8988T (cell line): Measurements from ENCODE around the gene RUNX1.

Source experiments
- DNase-seq: peaks from one replicate; pipeline ENCODE4 v3.0.0; 2011

Gene RUNX1

DNA sequence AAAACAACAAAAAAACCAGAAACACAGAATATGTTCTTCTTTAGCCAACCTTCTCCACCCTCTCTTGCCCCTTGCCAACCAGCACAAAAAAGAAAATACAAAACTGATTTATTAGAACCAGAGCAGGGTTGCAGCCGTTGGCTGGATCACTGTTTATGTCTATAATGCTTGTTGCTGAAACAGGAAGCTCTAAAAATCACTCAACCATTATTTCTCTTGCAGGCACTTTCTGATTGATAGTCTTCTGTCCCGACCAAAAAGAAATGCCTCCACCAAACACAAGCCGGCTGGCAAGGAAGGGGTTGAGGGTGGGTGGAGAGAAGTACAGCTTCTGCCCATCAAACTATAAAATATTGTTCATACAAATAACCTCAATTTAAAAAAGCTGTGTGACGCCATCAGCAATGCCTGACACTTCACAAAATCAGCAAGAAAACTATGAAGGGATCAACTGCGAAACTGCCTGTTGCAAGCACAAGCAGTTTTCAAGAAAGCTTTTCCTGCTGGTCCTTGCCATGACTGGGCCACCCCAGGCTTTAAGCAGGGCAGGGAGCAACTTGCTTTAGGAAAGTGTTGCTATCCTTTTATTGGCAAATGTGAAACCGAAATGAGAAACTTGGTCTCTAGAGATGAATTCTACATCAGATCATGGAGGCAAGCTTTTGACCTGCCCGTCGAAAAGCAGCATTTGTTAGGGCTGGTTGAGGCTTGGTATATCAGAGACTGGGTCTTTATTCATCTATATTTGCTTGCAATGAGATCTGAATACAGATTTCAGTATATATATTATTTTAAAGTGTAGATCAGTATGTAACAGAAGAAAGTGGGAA is 174.2 kb downstream of the RUNX1 start:
- DNase-seq: no peak

DNA sequence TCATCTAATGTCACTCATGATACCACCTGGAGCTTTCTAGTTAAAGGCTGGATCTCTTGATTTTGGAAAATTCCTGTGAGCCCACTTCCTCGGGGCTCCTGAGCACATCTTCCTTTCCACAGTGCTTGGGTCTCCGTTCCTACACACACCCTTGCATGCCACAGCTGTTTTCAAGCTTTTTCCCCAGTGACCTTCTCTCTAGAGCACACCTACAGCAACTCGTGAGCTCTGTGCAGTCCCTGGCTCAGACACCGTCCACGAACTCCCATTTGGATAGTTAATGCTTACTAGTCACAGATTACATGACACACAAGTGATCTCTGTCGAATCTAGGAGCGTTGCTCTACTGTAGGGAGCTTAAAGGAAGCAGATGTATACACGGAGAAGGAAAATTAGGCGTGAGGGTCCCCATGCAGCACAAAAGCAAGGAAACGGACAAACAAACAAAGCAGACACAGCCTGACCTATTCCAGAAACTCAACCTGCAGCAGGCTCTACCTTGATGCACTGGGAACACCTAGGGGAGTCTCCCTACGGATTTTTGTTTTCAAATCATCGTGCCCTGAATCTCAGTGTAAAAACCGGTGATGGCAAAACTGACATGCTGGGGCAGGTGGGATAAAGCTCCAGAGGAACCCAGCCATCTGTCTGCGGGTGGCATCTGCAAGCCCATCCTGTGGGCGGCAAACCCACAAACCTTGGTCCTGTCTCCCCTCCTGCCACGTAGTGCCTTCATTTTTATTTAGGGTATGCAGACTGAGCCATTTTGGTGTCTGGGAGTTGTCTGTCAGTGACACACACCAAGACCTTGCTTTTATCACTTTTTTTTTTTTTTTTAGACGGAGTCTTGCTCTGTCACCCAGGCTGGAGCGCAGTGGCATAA is 177.8 kb downstream of the RUNX1 start:
- no peak for DNase-seq

DNA sequence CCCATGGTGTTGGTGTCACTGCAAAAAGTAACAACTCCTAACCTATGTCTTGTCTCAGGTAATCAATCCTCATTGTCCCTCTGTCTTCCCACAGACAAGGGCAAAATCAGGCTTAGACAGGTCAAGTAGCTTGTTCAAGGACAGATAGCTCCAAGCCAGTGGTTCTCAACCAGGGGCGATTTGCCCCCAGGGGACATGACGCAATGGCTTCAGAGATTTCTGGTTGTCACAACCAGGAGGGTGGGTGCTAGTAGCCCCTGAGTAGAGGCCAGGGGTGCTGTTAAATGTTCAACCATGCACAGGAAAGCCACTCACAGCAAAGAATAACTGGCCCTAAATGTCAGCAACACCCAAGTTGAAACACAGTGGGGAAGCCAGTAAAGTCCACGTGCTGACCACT is 178.9 kb downstream of the RUNX1 start:
- no peak for DNase-seq

DNA sequence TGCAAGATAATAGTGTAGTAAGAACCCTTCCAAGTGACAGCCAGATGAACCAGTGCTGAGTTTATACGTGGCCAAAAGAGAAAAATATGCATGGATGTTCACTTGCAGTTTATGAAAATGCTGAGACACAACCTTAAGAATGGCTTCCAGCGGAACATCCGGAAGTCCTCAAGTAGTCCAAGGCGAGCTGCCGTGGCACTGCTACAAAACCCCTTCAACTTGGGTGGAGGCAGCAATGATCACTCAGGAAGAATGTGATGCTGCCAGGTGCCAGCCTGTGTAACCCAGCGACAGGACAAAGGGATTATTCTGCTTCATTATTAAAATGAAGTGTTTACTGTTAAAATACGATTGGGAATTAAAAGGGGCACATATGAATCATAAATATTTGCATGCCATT is 179.6 kb downstream of the RUNX1 start:
- no peak for DNase-seq

DNA sequence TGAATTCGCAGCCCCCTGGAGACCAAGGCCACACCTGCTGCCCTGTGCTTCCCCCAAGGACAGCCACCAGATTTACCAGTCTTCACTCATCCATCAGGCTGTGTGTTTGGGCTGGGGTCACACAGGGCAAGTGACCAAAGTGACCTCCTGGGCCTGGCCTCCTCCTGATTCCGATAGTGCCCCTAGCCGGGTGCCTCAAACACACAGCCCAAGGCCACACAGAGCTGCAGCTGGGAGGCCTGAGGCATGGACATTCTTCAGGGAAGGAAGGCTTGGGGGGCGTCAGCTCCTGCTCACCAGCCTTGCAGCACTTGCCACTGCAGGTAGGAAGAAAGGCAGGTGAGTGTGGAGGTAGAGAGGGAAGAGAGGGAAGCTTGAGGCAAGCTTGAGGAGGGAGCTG is 181.3 kb downstream of the RUNX1 start:
- no peak for DNase-seq

DNA sequence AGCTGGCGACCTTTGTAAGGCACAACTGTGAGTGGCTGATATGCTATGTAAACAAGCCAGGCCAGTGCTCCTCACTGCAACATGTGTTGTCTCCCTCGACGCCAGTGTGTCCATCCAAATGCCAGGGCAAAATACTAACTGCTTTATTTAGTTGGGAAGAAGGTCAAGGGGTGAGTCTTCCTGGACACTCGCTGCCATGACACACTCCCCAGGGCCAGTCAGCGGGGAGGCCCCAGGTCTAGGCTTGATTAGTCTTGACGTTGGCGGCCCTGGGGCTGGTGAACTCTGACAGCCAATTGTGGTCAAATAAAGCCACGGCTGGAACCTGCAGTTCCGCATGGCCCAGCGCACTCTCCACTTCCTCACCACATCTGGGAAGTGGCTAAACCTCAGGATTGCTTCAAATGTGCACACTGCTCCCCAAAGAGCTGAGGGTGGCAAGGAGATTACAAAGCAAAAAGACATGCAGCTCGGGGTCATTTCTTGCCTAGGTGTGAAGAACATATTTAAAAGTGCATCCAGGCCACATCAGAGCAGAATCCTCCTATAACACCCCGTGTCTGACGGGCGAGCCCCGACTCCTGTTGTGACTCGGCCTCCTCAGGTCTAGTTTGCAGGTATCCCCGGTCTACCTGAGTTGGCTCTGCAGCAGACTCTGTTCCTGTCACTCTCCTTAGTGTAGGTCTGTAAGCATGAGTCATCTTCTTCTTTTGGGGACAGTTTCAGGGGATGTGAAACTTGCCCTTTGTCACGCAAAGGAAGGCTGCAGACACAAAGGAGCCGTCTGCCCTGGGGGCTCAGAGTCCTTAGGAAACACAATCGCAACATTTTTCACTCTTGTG is 183.5 kb downstream of the RUNX1 start:
- no peak for DNase-seq

DNA sequence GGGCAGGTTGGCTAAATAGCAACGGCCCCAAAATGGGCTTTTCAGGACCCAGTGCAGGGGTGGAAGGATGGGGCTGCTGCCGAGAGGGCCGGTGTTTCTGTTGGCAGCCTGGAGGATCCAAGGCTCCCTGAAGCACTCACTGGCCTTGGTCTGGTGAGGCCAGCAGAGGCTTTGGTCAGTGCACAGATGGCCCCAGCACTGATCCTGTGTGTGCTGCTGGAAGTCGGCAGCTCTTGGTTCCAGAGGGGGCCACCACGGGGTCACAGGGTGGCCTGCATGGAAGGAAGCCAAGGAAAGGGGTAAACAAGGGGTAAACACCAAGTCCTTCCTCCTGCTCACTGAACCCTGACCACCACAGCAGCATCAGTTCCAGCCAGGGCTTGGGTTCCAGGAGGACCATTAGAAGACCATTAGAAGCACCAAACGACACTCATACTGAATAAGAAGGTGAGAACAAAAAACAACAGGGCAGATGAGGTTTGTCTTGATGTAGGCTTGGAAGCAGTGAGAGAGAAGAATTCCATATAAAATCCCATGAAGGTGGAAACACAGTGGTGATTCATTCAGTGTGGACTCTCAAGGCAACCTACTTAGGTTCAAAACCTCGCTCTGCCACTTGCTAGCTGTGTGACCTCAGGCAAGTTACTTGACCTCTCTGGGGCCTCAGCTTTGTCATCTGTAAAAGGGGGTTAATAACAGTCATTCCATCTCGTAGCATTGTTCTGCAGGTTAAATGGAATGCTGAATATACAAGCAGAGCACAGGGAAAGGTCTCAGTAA is 184.5 kb downstream of the RUNX1 start:
- DNase-seq: no peak

DNA sequence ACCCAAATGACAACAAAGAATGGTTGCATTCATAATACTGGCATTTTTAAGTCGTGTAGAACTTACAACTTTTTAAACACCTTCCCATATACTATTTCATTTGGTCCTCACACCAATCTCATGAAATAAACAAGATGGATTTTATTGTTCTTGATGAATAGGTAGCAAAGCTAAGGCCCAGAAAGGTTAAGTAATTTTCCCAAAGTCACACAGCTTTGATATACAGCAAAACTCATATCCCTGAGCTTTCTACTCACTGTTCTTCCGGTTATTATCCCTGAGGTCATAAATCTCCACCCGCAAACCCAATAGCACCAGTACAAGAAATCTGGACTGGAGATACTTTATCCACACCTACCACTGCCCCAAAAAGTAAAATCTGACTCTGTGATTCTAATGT is 186.2 kb downstream of the RUNX1 start:
- no peak for DNase-seq

DNA sequence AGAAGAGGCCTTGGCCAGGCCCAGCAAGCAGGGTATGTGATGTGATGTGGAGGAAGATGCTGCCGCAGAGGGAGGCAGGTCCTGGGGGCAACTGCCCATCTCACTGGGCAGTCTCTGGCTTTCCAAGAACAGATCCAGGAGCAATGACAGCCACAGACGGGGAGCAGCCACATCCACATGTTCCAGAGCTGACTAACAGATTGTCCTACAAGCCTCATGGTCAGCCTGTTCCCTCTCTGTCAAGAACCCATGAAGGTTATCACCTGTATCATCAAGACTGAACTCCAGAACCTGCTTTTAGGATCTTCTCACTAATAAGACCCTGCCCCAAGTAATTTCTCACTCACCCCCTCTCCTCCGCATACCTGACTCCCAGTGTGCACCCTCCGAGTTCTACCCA is 187.8 kb downstream of the RUNX1 start:
- DNase-seq: no peak

DNA sequence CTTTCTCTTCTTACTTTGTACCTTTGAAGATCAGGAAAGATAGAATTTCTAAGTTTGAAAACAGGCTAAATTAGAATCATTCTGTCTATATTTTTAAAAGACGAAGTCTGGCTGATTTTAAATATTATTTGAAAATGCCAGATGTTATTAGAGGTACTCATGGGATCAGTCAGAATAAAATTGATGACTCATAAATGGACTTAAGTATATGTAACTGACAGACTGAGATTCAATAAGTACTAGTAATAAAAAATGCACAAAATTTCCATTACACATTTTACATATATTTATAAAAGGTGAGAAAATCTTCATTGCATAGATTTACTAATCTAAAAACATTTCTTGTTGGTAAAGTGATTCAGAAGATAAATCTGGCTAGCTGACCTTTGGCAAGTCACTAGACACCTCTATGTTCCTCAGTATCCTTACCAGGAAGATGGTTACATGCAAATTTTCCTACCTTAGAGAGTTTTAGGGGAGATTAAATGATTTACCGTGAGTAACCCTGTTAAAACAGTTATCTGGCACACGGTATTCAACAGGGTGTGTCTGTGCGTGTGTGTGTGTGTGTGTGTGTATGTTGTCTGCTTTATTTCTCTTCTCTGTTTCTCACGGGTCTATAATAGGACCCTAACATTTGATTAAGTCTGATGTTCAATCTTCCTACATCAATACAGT is 189.0 kb downstream of the RUNX1 start:
- no peak for DNase-seq

DNA sequence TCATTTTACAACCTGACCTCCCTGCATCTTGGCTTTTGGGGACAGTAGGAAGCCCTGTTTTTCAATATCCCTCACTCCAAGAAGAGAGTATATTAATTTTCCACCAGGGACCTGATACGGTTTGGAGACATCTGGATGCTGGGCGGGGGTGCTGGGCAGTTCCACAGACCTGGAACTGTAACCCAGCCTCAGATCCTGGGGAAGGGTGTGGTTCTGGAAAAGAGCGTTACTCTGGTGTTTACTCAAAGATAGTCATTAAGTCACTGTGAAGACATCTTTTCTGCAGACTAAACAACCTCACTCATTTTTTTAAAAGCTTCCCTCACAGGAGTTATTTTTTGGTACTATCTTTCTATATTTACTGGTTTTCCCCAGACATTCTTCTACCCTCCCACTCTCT is 190.5 kb downstream of the RUNX1 start:
- no peak for DNase-seq

DNA sequence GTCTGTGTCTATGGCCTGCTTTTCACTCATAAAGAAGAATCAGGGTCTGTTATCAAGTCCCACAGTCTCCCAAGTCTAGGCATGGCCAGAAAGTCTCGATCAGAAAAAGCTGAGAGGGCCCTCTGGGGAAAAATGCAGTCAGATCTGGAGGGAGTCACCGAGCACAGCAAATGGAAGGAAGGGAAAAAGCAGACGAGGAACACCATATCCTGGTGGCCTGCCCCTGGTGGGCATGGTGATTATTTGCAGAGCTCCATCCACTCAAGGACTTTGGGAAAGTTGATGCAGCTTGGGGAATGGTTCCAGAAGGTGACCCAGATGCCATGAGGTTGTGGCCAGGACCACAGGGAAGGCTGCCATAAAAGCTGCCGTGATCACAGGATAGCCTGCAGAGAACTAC is 191.2 kb downstream of the RUNX1 start:
- no peak for DNase-seq

DNA sequence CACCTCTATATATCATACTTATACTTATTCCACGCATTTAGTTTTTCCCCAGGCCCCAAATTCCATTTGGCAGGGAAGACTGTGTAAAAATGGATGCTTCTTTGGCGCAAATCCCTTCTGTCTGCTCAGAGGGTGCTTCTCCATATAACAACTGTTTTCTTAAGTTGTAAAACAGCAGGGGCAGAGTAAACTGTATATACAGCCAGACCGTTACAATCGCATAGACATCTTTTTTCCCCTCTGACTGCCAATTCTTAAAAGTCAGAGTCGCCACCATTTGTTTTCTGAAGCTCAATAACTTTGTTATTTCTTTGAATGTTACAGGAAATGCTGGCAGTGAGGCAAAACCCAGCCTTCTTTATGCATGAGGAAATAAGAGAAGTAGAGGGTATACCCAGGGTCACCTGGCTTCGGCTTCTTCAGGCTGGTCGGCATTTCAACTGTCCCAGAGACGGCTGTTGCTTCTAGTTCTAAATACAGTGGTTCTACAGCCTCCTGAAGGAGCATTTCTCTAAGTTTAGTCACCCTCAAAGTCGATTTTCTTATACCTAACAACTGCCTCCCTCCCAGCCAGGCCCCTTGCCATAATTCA is 191.9 kb downstream of the RUNX1 start:
- DNase-seq: no peak

DNA sequence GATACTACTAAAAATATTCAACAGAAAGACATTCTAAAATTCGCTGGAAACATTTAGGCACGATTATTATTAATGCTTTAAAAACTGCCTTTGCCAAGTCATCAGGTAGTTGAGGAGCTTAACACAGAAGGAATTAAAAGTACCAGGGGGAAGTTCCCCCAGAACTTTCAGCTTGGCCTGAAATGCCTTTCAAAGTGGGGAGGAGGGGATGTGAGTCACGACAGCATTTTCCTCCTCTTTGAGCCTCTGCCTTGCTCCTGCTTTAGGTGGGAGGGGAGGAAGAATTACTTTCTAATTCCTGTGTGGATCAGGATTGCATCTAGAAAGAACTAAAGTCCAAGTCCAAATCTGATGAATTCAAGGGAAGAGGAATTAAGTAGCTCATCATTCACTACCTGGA is 196.7 kb downstream of the RUNX1 start:
- DNase-seq: no peak

DNA sequence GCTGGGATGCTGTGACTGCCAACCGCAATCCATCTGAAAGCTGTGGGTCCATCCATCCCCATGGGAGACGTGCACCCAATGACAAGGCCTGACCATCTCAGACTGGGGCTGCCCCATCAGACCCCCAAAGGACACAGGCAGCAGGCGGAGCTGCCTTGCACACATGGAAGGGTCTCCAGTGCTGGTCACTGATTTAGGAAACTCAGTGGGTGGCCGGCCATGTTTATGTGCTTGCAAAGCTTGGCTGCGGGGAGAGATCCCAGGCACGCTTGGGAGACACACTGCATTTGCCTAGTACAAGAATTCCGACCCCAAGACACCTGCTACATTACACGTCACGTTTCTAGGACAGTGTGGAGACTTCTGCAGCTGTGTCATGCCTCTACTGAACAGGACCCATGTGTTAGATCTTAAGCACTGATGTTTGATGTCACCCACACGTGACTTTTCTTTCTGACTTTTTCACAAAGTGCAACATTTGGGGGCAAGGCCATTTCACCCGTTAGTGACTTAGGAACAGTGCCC is 198.9 kb downstream of the RUNX1 start:
- no peak for DNase-seq

DNA sequence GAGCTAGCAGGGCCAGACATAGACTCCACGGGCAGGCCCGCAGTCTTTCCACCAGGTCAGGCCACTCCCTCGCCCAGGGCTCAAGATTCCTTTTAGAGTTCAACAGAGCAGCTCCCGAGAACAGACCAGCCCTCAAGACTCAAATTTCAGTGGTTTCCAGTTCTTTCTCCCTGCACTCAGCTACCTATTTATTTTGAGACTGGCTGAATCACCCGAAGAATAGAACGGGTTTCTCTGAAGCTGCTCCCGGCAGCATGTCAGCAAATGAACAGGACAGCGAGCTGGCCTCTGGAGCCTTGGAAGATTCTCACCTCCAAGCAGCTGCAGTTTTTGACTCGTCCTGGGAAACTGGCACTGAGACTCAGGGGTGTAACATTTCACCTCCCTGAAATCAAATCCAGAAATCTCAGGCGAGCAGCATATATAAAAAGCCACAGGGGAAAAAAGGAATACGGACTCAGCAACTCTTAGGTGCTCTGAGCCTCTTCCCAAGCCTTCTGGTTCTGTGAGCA is 202.4 kb downstream of the RUNX1 start:
- DNase-seq: no peak

DNA sequence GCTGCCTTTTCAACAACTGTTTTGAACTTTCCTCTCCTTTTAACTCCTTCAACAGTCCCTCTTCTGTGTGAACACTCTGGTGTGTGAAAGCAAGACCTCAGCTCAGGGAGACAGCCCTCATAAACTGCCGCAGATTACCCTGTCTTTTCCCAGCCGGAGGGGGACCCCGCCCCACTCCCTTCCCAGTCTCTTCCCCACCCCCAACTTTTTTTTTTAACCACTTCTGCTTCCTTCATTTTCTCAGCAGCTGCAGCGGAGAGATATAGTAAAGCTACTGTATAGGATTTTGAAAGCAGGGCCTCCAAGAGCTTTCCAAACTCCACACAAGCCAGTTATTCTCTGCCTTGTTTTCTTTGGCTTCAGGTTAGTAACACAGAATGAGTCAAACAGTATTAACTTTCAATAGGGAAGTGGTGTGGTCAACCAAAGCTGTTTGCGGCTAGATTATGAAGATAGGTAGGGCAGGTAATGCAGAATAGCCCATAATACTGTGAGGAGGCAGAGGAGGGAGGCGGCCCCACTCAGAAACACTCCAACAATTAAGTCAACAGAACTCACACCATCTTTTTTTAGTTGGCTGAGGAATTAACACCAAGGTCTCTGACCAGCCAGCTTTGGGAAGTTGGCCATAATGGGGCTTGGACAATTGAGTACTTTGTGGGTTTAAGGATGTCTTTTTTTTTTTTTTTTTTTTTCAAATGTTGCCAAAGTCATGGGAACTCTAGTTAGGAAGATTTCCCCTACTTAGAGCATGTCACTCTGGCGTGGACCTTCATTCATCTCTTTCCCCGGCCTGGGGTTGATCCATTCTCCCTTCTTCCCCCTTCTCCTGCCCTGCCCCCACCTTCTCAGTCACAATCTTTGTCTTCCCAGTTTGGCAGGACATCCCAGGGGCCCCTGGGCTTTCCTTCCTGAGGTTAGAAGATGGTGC is 203.3 kb downstream of the RUNX1 start:
- DNase-seq: no peak

DNA sequence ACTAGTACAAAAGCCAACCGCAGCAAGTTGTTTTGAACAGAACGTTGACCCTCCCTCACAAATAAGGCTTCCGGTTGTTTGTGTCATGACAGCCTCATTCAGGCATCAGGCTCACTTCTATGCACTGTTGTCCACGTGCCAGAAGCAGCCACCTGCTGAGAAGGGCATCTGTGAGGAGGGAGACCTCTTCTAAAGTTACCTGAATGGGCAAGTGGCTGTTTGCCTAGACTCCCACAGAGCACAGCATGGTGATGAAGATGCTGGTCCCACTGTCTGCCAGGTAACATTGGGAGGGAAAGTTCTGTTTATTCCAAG is 204.2 kb downstream of the RUNX1 start:
- DNase-seq: no peak

DNA sequence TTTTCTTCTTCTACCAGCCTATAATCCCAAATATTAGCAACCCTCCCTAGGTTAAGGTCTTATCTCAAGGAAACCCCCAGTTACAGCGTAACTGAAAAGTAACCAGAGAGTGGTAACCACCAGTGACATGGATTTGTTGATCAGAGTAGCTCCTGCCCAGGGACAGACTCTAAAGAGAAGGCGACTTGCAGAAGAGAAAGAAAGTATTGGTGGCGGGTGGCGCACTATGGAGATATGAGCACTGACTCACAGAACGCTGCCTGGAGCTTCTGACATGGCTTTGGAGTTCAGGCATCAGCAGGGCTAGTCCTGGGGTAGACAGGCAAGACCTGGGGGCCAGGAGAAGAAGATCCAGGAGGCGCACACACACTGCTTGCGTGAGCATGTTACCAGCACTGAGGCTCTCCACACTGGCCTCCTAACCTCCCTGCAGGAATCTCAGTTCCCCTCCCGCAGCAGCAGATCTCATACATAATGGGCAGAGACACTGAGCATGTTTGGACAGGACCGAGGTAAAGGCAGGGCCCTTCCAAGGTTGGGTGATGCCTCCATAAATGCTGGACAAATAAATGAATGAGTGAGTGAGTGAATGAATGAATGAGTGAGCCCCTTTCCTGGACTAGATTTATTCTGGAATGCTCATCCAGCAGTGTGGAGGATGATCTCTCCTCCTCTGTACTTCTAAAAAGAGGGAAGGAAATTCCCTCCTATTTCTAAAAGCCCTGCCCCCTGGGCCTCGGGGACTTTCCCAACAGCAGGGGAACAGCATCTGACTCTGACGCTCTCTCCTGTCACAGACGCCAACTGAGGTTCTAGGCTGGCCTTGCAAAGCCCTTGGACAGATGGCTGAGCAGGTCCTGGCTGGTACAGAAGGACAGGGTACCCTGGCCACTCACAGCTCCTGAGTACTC is 204.8 kb downstream of the RUNX1 start:
- DNase-seq: no peak
